ENCODE results near the gene GTSE1. TPM values are rescaled to one million over a fixed set of nuclear protein-coding genes. Genes with fewer than 3 reads are reported as not detected.
A peak's percentile ranks its signal among the peaks of the same experiment; 100 is the strongest.

GTSE1 gene
- total and polyA plus RNA-seq, 2 of the 13 experiments (the other 11 are each of a cell fraction or from before 2014, with no cell fraction given), result 10.7 to 13.5 TPM

GRCh38 chr22:46361826-46362202 is 65.1 kb downstream of the GTSE1 start (continued):
- TF ChIP-seq ZNF503 (CRISPR knock-in tag; IDR thresholded peaks at IDR 0.05) (no peak), SSRP1 (CRISPR knock-in tag; IDR thresholded peaks at IDR 0.05) (peak; percentile 30; the same call in 1 of the 2 replicates), THAP7 (CRISPR knock-in tag; IDR thresholded peaks at IDR 0.05) (no peak), SCMH1 (CRISPR knock-in tag; IDR thresholded peaks at IDR 0.05; ENCODE audit: borderline replicate concordance) (no peak), MEIS2 (CRISPR knock-in tag; IDR thresholded peaks at IDR 0.05) (0 out of 2 replicates have a peak, but pooled peaks have one; percentile 6), ZBTB34 (CRISPR knock-in tag; IDR thresholded peaks at IDR 0.05) (no peak), ZMYM2 (CRISPR knock-in tag; IDR thresholded peaks at IDR 0.05) (no peak), CREB3 (CRISPR knock-in tag; IDR thresholded peaks at IDR 0.05) (no peak), ZKSCAN5 (CRISPR knock-in tag; IDR thresholded peaks at IDR 0.05) (no peak), MED13 (CRISPR knock-in tag; IDR thresholded peaks at IDR 0.05) (no peak), TRIM24 (CRISPR knock-in tag; IDR thresholded peaks at IDR 0.05) (no peak), FOXK1 (CRISPR knock-in tag; IDR thresholded peaks at IDR 0.05; ENCODE audit: borderline replicate concordance, low read depth) (no peak), RFXAP (CRISPR knock-in tag; IDR thresholded peaks at IDR 0.05; ENCODE audit: borderline replicate concordance) (0 out of 2 replicates have a peak, but pooled peaks have one; percentile 13)

All from HepG2 (cell line).